ENCODE data around the gene TSPAN18.

TSPAN18 gene

DNA sequence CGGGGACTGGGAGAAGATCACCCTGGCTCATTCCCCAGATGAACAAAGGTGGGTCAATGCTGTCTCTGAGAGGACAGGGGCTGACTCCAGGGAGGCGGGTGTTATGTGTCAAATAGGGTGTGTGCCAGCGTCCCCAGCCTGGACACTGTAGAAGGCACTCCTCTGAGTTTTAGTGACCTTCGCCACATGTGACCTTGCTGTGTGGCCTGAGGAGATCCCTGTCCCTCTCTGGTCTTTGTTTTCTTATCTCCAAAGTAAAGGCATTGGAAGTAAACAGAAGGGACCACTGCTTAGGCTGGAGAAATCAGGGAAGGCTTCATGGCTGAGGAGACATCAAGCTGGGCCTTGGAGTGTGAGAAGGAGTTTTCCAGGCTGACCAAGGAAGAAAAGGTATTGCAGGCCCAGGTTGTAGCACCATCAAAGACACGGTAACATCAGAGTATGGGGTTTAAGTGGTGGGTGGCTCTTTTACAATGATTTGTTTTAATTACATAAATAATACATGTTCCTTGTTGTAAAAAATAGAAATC is 149.5 kb downstream of the TSPAN18 start:
- DNase-seq: no peak

DNA sequence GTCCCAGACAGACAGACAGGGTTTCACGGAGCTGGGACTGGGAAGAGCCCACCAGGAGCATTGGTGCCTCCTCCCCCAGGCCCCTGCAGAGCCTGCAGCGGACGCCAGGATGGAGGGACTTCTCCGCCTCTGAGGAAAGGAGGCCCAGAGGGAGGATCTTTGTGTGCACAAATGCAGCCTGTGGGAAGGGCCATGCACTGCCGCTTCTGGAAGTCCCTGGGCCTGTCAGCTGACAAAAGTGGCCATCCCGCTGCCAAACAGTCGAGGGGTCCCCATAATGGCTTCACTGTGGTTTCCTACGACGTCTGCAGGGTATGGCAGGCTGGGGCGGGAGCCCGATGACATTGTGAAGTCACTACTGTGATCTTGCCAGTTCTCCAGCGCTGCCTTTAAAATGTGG is 150.1 kb downstream of the TSPAN18 start:
- no peak for DNase-seq

- DNase-seq: peak; percentile 57
Measured at GRCh38 chr11:44877571-44878497, 151.1 kb downstream of the TSPAN18 start.

GRCh38 chr11:44878711-44879110 is 151.9 kb downstream of the TSPAN18 start:
- DNase-seq: no peak

DNA sequence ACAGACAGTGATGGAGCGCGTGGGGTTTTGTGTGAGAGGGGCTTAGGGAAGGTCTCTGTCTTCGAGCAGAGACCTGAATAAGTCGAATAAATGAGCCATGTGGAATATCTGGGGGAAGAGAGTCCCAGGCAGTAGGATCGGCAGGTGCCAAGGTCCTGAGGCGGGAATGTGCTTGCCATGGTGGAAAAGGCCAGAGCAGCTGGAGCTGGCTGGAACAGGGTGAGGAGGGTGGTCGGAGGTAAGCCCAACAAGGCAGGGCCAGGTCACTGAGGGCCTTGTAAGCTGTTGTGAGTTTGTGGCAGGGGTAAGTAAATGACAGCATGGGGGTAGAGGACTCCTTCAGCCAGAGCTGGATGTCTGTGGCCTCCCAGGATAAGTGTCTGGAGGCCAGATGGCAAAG is 152.7 kb downstream of the TSPAN18 start:
- DNase-seq: no peak

- DNase-seq: no peak
Measured at GRCh38 chr11:44880511-44880910, 153.7 kb downstream of the TSPAN18 start.

GRCh38 chr11:44880953-44881352 is 154.2 kb downstream of the TSPAN18 start:
- no peak for DNase-seq

DNA sequence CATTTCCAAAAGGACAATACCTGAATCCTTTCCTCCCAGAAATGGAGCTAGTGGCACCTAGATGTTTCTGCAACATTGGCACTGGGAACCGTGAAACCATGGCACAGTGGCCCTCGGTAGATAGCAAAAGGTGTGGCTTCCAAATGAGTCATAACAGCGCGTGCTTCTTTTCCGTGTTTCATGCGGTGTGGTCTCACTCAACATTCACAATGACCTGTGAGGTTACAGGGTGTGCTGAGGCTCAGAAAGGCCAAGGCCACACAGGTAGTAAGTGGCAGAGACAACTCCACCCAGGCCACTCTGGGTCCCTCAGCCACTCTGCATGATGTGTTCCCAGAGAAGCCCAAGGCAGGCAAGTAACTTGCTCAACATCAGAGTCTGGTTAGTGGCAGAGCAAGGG is 156.5 kb downstream of the TSPAN18 start:
- no peak for DNase-seq

GRCh38 chr11:44884056-44884455 is 157.3 kb downstream of the TSPAN18 start:
- DNase-seq: no peak

DNA sequence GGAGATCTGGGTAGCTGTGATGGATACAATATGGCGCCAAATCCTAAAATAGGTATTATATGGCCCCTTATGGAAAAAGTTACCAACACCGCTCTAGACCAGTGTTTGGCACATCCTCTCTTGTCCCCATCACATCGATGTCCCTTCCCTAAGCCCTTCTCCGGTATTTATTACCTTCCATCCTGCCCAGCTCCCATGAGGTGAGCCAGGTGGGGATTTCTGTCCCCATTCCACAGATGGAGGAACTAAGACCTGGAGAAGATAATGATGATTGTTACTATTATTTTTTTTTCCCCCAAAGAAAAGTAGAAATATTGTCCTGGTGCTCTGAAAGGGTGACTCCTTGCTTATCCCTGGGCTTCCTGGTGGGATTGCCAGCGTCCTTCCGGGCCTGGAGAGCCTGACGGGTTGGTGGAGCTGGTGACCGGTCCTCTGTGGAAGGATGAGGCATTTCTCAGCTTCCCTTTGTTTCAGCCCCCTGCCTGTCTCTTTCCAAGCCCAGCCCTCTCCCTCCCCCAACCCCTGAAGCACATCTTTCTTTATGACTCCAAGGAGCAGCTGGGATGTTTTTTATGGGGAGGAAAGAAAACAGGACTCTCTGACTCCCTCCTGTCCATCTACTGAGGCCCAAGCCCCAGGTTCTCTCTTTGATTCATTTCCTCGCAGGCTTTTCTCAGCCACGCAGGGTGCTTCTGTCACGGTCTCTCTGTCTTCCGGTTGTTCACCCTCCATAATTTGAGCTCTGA is 158.5 kb downstream of the TSPAN18 start:
- no peak for DNase-seq

DNA sequence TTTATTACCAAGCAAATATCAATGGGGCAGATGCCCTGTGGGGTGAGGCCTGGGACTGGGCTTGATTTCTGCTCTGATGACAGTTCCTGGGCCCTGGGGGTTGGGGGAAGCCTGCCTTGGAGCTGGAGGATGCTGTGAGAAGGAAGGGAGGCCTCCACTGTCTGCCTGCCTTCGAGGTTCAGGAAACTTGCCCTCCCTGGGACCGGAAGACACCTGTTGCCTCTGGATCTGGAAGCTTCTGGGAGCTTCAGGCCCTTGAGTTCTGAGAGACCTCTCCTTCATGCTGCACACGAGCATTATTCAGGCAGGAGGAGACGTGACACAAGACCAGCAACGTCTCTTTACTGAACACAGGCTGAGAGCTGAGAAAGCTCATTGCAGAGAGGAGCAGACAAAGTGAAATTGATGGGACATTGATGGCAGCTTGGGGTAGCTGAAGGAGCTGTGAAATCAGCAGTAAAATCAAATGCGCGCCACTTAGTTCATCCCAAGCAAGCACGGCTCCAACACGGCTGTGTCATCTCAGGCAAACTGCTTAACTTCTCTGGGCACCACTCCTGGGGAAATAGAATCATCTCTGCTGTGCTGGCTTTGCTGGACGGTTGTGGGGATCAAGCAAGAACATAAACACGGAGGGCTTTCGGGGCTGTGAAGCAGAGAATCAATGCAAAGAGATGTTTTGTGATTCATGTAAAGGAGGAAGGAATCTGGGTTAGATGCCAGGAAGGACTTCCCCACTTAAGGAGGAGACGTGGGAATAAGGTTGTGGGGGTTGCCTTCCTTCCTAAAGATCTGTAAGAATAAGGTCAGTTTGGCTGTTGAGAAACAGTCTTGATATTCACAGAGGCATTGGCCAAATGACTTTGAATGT is 159.4 kb downstream of the TSPAN18 start:
- no peak for DNase-seq

DNA sequence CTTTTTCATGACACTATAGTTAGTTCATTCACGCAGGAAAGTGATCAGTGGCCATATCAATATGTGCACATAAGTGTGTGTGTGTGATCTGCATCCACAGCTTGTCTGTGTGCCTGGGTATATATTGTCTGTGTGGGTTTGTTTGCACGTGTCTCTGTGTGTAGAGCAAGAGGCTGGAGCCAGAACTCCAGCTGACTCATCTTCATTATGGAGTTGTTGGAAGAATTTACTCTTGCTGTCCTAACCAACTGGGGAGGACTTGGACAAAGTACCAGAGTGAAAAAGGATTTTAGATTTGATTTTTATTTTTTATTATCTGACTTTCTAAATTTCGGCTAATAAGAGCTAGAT is 160.0 kb downstream of the TSPAN18 start:
- DNase-seq: no peak

DNA sequence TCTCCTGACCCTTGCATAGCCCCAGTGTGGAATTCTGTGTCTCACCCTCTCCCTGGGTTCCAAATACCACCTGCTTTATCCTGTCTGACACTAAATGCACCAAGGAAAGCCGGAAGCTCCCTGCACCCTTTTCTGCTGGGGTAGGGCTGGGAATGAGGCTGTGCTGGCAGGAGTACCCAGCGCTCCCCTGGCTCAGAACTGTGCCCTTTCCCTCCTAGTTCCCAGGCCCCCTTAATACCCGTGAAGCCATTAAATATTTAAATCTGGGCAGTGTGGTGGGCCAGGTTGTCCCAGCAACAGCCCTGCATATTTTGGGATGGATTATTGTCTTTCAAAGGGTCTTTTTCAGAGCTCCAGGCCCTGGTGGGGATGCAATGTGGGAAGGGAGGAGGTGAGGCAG is 160.9 kb downstream of the TSPAN18 start:
- no peak for DNase-seq

GRCh38 chr11:44889266-44889665 is 162.5 kb downstream of the TSPAN18 start:
- DNase-seq: no peak

GRCh38 chr11:44892843-44893242 is 166.1 kb downstream of the TSPAN18 start:
- DNase-seq: no peak

GRCh38 chr11:44893308-44893822 is 166.6 kb downstream of the TSPAN18 start:
- peak; percentile 33 for DNase-seq

DNA sequence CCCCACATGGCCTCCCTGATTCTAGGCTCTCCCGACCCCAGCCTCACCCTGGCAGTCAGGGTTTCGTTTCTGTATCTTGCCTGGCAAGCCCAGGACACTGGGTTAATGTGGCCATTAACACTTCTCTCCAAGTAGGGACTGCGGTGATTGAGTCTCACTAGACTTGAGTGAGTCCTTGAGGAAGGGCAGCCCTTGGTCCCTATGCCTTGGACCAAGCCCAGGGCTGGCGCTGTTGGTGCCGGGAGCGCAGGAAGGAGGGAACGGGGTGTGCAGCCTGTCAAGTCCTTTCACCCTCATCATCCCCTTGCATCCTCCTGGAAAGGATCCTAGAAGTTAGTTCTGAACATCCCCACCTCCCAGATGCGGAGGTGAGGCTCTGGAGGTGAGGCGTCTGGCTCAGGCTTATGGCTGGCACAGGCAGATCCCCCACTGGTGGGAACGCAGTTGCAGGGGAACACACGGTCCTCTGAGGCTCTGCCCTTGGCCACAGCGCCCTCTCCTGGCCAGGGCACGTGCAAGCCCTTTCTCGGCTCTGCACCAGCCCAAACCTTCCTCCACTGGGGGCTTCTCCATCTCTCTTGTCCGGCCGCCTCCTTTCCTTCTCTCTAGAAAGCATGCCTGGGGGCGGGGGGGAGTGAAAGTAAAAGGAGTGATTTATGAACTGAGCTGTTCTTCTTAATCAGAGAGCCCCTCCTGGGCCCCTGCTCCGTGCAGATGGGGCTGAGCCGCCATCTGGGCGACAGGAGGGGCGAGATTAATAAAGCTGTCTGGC is 167.3 kb downstream of the TSPAN18 start:
- DNase-seq: peak; percentile 61

GRCh38 chr11:44899959-44900358 is 173.2 kb downstream of the TSPAN18 start:
- DNase-seq: no peak

DNA sequence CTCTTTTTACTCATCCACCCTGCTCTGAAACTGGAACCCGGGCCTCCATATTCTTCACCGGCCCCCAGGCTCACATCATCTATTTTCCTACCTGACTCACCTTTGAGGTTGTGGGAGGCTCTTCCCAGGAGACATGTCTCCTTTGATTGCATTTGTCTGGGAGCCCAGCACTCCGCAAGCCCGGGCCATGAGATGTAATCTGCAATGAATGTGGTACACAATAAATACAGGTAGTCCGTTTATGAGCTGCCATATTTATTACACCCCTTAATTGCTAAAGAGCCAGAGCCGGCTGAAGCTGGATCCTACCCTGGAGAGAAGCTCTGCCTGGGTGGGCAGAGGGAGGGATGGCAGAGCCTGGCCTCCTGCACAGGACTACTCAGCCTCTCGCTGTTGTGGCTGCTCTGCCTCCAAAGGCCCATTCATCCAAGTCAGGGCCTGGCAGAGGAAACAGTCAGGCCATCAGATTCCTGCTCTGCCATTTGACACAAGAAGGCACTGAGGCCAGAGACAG is 174.4 kb downstream of the TSPAN18 start:
- no peak for DNase-seq

- no peak for DNase-seq
Measured at GRCh38 chr11:44901786-44902185, 175.0 kb downstream of the TSPAN18 start.

DNA sequence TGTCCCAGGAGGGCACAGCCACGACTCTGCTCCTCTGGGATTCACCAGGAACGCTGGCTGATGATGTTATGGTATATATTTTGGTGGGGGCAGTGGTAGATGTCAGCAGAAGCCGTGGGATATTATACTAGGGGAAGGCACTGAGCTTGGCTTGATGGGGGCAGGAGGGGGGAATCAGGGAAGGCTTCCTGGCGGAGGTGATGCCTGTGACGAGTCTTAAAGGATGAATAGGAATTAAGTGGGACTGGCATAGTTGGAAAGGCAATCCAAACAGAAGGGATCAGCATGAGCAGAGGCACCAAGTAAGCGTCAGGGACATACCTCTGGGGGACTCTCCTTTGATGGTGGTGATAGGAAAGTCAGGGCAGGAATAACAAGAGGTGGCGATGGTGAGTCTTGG is 176.3 kb downstream of the TSPAN18 start:
- DNase-seq: no peak

DNA sequence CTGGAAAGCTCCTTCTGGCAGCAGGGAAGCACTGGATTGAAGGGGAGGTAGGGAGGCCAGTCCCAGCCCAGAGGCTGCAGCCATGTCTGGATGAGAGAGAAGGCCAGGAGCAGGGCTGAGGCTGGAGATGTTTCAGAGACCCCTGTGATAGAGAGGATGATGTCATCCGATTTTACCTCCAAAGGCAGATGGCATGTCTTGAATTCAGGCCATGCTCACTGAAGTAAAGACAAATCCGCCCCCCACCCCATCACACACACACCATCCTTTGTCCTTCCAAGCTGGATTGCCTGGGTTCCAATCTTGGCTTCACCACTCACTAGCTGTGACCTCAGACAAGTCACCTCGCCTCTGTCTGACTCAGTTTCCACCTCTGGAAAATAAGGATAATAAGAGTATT is 176.8 kb downstream of the TSPAN18 start:
- DNase-seq: no peak

Data from NCI-H1092 treated with DMSO at 0.1 percent for 48 hours (cell line).